AG04450 (cell line): ENCODE measurements around the gene AKR1D1. TPM values are rescaled to one million over a fixed set of nuclear protein-coding genes. Genes with fewer than 3 reads are reported as not detected.

ENCODE experiments used
- CTCF ChIA-PET: fragments of 300-600, 350-600 bp; formaldehyde crosslinking; extraction: SDS; loops from one replicate; lab custom pipeline; 2022; ENCODE audit warnings: antibody characterized with exemption, inconsistent platforms; lab: Charles Lee
- POLR2A ChIA-PET: fragments of 350-600 bp; formaldehyde crosslinking; extraction: SDS; loops from one replicate; lab custom pipeline; 2021; ENCODE audit warnings: antibody characterized with exemption, inconsistent platforms; lab: Yijun Ruan, JAX
- DNase-seq: peaks from one replicate; pipeline ENCODE4 v3.0.0-alpha.2; 2011; ENCODE audit warnings: low read depth, low spot score
- H3K27ac ChIP-seq: one replicate; pipeline ENCODE4 v1.5.1; 2012; ENCODE audit warnings: low read depth, low read length, control low read depth
- H3K27me3 ChIP-seq: one replicate; pipeline ENCODE4 v1.6.0; 2012; ENCODE audit warnings: low read length; ENCODE audit not compliant: control insufficient read depth, insufficient read depth
- H3K4me3 ChIP-seq: 2 replicates; pipeline ENCODE4 v1.5.1; 2011; ENCODE audit warnings: mild to moderate bottlenecking, low read depth, low read length, control low read depth
- H3K9me3 ChIP-seq: 2 replicates; pipeline ENCODE4 v1.5.1; 2012; ENCODE audit warnings: low read length; ENCODE audit not compliant: control insufficient read depth, insufficient read depth
- polyA plus RNA-seq: library from polyadenylated mRNA; depleted of rRNA; stranded (reverse); fragments of >200 nt; gene quantifications from 2 replicates; pipeline ENCODE4 v1.2.3, GENCODE V29; 2011
- TF ChIP-seq, protein P1 (sequence below): IDR thresholded peaks from 2 replicates; pipeline ENCODE4 v1.5.1; 2011; ENCODE audit warnings: low read depth, low read length, control low read depth, inconsistent platforms

Gene AKR1D1
- polyA plus RNA-seq, 1 experiment = not detected

- TF ChIP-seq, protein P1, sequence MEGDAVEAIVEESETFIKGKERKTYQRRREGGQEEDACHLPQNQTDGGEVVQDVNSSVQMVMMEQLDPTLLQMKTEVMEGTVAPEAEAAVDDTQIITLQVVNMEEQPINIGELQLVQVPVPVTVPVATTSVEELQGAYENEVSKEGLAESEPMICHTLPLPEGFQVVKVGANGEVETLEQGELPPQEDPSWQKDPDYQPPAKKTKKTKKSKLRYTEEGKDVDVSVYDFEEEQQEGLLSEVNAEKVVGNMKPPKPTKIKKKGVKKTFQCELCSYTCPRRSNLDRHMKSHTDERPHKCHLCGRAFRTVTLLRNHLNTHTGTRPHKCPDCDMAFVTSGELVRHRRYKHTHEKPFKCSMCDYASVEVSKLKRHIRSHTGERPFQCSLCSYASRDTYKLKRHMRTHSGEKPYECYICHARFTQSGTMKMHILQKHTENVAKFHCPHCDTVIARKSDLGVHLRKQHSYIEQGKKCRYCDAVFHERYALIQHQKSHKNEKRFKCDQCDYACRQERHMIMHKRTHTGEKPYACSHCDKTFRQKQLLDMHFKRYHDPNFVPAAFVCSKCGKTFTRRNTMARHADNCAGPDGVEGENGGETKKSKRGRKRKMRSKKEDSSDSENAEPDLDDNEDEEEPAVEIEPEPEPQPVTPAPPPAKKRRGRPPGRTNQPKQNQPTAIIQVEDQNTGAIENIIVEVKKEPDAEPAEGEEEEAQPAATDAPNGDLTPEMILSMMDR = no peak
- POLR2A ChIA-PET = no interaction called here
- H3K27ac ChIP-seq = no peak overlapping the region
Measured at GRCh38 chr7:138157702-138158101, 81.4 kb downstream of the AKR1D1 start.

GRCh38 chr7:138158739-138159528 is 82.7 kb downstream of the AKR1D1 start:
- DNase-seq = no peak
- TF ChIP-seq, protein P1 = no peak
- peaks cover 5% of the 10 kb centered on the region; the same call in 1 of the 2 replicates for H3K9me3 ChIP-seq
- ChIA-PET POLR2A (no interaction called here), CTCF (interaction anchor here (0.5 to 8.7 kb wide), 2 partner anchors 141 to 579 kb away, joined by 3 to 209 read pairs; no protein-coding TSS in a partner anchor)
- no peaks in the 10 kb centered on the region for H3K27me3 ChIP-seq
- H3K27ac ChIP-seq = no peak overlapping the region
- no peak overlapping the region for H3K4me3 ChIP-seq

More at GRCh38 chr7:138157702-138158101, 81.4 kb downstream of the AKR1D1 start:
- DNase-seq = no peak
- Histone ChIP-seq H3K9me3 (peaks cover 5% of the 10 kb centered on the region; the same call in 1 of the 2 replicates), H3K4me3 (no peak overlapping the region), H3K27me3 (no peaks in the 10 kb centered on the region)
- CTCF ChIA-PET = interaction anchor here (8.7 kb wide), 1 partner anchor 581 kb away, joined by 209 read pairs; no protein-coding TSS in a partner anchor

GRCh38 chr7:138161600-138162081 is 85.4 kb downstream of the AKR1D1 start:
- DNase-seq = peak; percentile 65
- TF ChIP-seq, protein P1 = peak; percentile 69
- Histone ChIP-seq H3K4me3 (no peak overlapping the region), H3K27ac (no peak overlapping the region), H3K27me3 (no peaks in the 10 kb centered on the region), H3K9me3 (no peaks in the 10 kb centered on the region; the same call in 1 of the 2 replicates)
- ChIA-PET CTCF (interaction anchor here (0.6 to 8.7 kb wide), 4 partner anchors 17 to 966 kb away, joined by 3 to 209 read pairs (median 6); no protein-coding TSS in a partner anchor), POLR2A (no interaction called here)

DNA sequence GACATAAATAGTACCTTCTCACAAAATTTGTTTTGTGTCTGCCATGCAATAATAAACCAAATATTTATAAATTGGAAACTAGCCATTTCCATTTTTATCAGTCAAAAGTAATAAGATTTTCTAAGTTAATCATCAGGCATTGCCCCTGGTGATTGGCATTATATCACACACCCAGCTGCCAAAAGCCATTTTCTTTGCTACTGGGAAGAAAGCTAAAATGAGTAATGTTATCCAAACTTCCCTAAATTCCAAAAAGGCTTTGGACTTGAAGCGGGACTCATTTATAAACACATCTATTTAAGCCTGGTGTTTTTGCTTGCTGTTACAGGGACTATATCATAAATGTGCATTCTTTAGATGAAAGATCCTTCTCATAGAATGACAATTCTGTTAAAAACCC is 86.0 kb downstream of the AKR1D1 start:
- Histone ChIP-seq H3K27ac (no peak overlapping the region), H3K27me3 (no peaks in the 10 kb centered on the region), H3K4me3 (no peak overlapping the region), H3K9me3 (no peaks in the 10 kb centered on the region; the same call in 1 of the 2 replicates)
- POLR2A ChIA-PET = no interaction called here
- CTCF ChIA-PET = interaction anchor here (1.0 to 8.7 kb wide), 2 partner anchors 576 to 965 kb away, joined by 3 to 209 read pairs; no protein-coding TSS in a partner anchor
- TF ChIP-seq, protein P1 = no peak
- DNase-seq = no peak
